GM19438 (cell line): Measurements from ENCODE around the gene GAS7.

Source experiments
- ATAC-seq: cut with Tn5 transposase; IDR thresholded peaks from one replicate; pipeline ENCODE4 v1.9.1; 2021; ENCODE audit warnings: low read depth; ENCODE audit not compliant: unreplicated experiment

GAS7 gene

DNA sequence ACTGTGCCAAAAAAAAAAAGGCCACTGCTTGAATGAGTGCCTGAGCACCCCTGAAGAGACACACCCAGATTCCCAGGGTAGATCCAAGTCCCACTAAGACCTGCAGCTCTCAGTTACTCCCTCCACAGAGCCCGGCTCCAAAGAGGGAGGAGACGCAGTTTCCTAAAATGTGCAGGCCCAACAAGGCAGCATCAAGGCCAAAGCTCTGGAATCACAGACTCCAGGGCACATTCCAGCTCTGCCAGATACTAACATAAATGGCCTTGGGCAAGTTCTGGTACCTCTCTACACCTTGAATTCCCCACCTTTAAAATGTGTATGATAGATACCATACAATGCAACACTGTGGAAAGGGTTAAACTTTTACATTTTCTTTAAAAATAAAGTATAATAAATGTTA lies 57.0 kb downstream of the GAS7 start:
- ATAC-seq, result no peak

- no peak for ATAC-seq
Measured at GRCh38 chr17:10139577-10139976, 58.8 kb downstream of the GAS7 start.

GRCh38 chr17:10136258-10136981 lies 62.0 kb downstream of the GAS7 start:
- ATAC-seq, result no peak

DNA sequence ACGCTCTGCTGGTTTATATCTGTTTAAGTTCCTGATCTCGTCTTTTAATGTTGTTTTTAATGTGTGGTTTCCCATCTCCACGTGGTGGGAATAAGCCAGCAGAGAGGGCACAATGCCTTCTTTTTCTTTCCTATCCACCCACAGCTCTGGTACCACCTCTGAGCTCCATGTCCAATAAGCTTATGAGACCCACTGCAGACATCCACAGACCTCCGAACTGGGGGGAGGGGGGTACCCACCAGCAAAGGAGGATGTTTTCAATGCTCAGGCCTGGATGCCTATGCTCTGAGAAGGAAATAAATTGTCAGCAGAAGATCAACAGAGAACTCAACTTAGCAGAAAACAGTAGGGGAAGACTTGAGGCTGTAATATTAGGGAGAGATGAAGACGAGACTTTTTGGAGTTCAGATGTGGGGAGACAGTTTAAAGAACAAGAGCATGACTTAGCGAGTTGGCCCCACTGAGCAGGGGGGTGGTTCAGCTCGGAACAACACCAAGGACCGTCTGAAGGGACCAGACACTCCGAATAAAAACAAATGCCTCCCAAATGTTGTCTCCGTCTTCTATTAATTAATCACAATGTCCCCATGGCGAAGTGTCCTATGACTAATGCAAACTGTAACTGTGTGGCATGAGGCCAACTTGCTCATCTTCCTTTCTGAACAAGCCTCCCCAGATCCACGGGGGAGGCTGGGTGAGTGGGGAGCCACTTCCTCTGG lies 62.7 kb downstream of the GAS7 start:
- ATAC-seq, result no peak

GRCh38 chr17:10130677-10131076 lies 67.7 kb downstream of the GAS7 start:
- no peak for ATAC-seq

GRCh38 chr17:10130263-10130662 lies 68.1 kb downstream of the GAS7 start:
- no peak for ATAC-seq

DNA sequence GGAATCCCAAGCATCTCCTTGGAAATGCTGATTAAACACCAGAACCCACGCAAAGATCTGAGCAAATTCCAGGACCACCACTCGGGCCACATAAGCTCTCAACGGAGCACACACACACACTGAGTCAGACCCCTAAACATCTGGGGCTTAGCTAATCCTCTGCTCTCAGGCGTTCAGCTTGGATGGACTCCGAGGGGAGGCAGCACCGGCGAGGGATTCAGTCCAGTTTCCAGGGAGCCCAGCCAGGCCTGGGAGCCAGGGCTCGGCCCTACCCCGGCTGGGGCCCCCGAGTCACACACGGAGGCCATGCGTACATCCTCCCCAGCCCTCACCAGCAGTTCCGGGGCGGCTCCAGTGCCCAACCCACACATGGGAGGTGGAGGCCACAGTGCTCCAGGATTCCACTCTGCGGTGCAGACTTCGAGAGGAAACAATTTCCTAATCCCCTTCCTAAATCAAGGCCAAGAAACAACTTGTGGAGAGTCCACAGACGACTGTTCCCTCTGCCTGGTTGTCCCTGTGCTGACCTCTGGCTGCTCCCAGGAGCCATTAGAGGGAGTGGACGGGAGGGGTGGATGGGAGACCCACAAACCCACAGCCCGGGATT lies 70.5 kb downstream of the GAS7 start:
- no peak for ATAC-seq

DNA sequence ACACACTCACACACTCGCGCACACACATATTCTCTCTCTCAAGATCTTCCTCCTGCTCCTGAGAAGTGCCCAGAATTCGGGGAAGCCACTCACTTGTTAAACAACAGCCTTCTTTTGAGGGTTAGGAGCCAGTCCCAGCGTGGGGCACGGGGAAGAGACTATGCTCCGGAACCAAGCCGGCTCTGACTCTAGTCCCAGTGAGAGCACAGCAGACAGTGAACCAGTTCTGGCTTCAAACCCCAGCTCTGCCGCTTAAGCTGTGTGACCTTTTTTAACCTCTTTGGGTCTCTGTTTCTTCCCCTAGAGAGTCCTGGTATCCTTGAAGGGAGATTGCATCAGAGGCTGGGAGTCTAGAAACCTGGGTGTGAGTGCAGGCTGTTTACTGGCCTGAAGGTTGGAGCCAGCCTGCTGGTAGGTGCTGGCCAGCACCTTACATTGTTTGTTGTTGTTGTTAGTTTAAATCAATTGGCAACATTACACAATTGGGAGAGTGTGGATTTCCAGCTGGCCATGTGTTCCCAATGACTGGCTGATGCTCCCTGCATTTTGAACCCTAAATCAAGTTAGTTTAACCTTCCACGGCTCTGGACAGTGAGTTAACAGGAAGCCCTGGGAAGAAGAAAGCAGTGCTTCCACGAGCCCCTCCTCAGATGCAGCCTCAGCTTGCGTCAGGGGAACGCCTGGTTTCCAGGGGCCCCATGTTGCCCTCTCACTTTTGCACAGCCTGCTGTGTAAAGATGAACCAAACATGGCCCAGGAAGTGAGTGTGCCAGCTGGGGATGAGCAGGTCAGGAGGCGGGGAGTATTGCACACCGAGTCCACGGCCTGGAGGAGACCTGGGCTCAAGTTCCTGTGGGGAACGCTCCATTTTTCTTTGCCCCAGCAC lies 71.5 kb downstream of the GAS7 start:
- no peak for ATAC-seq

DNA sequence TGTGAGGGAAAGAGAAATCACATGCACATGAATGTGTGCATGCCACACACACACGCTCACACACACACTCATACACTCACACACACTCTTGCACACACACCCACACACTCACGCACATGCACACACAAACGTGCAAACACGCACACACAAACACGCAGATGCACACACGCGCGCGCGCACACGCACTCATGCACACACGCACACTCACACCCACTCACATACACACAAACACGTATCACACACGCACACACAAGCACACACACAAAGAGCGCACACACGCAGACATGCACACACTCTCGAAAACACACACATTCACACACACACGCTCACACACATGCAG lies 72.2 kb downstream of the GAS7 start:
- no peak for ATAC-seq

DNA sequence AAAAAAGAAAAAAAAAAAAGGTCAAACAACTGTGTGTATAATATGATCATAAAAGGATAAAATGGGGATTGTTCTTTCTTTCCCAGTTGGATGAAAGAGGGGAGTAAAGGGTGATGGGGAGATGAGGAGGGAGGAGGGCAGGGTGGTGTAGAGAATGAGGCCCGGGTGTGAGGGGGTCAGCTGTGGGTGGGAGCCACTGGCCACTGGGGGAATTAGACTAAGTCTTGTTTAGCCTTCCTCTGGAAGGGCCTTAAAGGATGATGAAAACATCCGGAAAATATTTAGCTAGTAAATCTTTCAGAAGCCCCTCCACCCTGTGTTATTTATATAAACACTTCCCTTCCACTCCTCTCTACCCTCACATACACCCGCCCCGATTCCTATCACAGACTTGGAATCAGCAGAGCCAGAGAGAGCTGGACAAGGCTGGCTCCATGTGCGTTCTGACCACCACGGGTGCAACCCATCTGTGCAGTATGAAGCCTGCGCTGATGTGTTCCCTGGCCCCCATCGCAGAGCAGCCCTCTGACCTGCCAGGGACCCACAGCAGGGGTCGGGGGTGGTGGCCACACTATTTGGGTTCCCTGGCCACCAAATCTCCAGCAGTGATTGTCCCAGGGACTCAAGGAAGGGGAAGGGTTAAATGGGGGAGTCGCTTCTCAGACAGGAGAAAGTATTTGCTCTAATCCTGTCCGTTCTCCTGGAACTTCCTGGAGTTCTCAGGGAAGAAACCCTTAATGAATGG lies 72.7 kb downstream of the GAS7 start:
- ATAC-seq, result no peak

DNA sequence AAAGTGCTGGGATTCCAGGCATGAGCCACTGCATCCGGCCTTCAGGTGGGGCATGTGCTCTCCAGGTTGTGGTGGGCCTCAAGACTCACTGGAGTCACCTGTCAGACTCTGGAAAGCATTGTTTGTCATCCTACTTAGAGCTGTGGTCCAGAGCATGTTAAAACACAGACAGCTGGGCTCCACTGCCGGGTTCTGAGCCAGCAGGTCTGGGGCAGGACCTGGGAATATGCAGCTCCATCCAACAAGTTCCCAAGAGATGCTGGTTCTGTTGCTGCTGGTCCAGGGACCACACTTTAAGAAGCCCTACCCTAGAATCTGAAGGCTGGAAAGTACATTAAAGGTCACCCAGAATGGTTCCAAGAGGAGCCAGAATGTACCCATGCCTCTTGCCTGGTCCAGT lies 75.3 kb downstream of the GAS7 start:
- ATAC-seq, result no peak

GRCh38 chr17:10121971-10122707 lies 76.3 kb downstream of the GAS7 start:
- no peak for ATAC-seq

- no peak for ATAC-seq
Measured at GRCh38 chr17:10120749-10121148, 77.7 kb downstream of the GAS7 start.

GRCh38 chr17:10120109-10120485 lies 78.3 kb downstream of the GAS7 start:
- ATAC-seq, result no peak

DNA sequence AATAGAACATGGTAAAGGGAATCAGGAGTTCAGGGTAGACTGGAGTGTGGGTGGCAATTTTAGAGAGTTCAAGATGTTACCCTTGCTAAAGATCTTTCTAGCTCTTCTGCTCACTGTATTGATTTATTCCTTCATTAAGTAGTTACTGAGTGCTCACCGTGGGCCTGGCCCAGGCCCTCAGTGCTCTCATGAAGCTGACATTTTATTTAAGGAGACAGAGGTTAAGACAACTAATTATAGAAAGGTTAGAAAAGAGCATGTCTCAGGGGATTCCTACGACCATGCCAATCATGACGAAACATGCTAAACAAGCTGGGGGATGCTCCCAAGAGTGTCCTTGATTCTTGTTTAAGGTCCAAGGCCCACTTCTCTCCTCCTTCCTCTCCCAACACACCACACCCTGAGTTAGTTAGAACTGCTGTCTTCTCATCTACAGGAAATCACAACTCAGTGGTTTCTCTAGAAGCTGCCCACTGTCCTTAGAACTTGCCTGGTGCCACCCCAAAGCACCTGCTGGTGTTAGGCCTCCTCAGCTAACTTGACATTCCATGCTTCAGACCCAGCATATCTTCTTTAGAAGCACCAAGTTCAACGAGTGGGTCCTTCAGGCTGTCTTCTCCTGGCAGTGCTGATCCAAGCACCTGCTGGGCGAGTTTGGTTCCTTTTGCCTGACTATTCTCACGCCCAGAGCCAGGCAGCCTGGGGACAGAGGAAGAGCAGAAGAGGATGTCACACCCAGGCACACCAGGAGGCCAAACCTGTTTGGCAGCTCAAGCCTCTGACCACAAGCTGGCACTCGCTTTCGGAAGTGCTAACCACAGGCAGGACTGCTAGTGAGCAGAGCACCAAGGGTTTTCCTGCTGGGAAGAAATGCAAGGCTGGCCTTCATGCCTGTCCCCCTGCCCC lies 79.0 kb downstream of the GAS7 start:
- no peak for ATAC-seq

DNA sequence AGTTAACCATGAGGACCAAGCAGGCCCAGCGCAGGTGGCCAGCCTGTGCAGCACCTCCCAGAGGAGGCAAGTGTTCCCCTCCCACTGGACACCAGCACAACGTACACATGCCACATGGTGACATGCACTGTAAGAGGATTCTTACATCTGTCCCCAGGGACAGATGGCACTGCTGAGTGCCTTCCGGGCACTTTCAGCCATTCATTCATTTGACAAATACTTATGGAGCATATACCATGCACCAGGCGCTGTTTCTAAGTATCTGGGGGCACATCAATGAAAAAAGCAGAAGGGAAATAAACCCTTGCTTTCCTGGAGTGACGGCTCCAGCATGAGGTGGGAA lies 79.6 kb downstream of the GAS7 start:
- no peak for ATAC-seq

GRCh38 chr17:10117581-10118001 lies 80.8 kb downstream of the GAS7 start:
- no peak for ATAC-seq

DNA sequence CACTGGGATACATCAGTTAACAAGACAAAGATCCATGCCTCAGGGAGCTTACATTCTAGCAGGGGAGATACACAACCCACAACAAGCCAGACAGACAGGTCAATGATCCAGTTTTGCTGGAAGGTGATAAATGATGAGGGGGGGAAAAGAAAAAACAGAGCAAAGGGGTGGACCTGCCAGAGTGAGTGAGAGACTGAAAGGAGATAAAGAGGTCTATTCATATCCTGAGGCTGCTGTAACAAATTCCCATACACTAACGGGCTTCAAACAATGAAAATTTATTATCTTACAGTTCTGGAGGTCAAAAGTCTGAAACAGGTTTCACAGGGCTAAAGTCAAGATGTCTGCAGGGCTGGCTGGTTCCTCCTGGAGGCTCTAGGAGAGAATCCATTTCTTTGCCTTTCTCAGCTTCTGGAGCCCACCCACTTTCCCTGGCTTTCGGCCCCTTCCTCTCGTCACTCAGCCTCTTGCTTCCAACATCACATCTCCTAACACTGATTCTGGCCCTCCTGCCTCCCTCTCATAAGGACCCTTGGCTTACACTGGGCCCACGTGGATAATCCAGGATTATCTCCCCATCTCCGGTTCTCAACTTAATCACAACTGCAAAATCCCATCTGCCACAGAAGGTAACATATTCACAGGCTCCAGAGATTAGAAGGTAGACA lies 81.5 kb downstream of the GAS7 start:
- ATAC-seq, result no peak
